T1000 (cell line): ENCODE results near the gene TMEM109.
A peak's percentile ranks its signal among the peaks of the same experiment; 100 is the strongest.

Experiments
- DNase-seq: peaks from one replicate; lab custom pipeline; 2025; ENCODE audit warnings: mixed read lengths; lab: John Stamatoyannopoulos, UW

Gene TMEM109

GRCh38 chr11:60925868-60926267, 11.9 kb downstream of the TMEM109 start:
- DNase-seq: peak; percentile 59

GRCh38 chr11:60926500-60926899, 12.5 kb downstream of the TMEM109 start:
- DNase-seq: no peak

GRCh38 chr11:60927061-60927592, 13.2 kb downstream of the TMEM109 start:
- no peak for DNase-seq

- DNase-seq: no peak
Observed at GRCh38 chr11:60927600-60927999, 13.6 kb downstream of the TMEM109 start.

- DNase-seq: no peak
Observed at GRCh38 chr11:60928563-60929001, 14.6 kb downstream of the TMEM109 start.

GRCh38 chr11:60929764-60930163, 15.8 kb downstream of the TMEM109 start:
- DNase-seq: no peak

- no peak for DNase-seq
Observed at GRCh38 chr11:60930394-60930793, 16.4 kb downstream of the TMEM109 start.

GRCh38 chr11:60931917-60932316, 18.0 kb downstream of the TMEM109 start:
- no peak for DNase-seq

GRCh38 chr11:60932605-60933356, 18.8 kb downstream of the TMEM109 start:
- DNase-seq: no peak

GRCh38 chr11:60933416-60934123, 19.6 kb downstream of the TMEM109 start:
- DNase-seq: no peak

GRCh38 chr11:60934124-60934789, 20.3 kb downstream of the TMEM109 start:
- no peak for DNase-seq

GRCh38 chr11:60934790-60935605, 21.0 kb downstream of the TMEM109 start:
- DNase-seq: no peak

- no peak for DNase-seq
Observed at GRCh38 chr11:60935676-60936442, 21.9 kb downstream of the TMEM109 start.

GRCh38 chr11:60936467-60937143, 22.6 kb downstream of the TMEM109 start:
- DNase-seq: no peak

GRCh38 chr11:60937144-60937527, 23.2 kb downstream of the TMEM109 start:
- DNase-seq: no peak

GRCh38 chr11:60937811-60938210, 23.9 kb downstream of the TMEM109 start:
- no peak for DNase-seq

- no peak for DNase-seq
Observed at GRCh38 chr11:60938500-60938899, 24.5 kb downstream of the TMEM109 start.

- no peak for DNase-seq
Observed at GRCh38 chr11:60939301-60939700, 25.3 kb downstream of the TMEM109 start.

- no peak for DNase-seq
Observed at GRCh38 chr11:60939855-60940254, 25.9 kb downstream of the TMEM109 start.

- no peak for DNase-seq
Observed at GRCh38 chr11:60941371-60942119, 27.6 kb downstream of the TMEM109 start.
